GM12878 (cell line): ENCODE results near the gene ADAMTS1.

Source experiments
- CHD4 ChIP-seq: fragments of 200-600 bp; sonication (generic); IDR thresholded peaks from 2 replicates; pipeline ENCODE4 v1.6.1; 2016; ENCODE audit warnings: mild to moderate bottlenecking
- CTCF ChIP-seq, 3 experiments: IDR thresholded peaks in 2 of 3; conservative IDR thresholded peaks in 1 of 3; 2 replicates each; pipeline ENCODE4 v1.5.1; 2011; ENCODE audit warnings: low read depth in 3 of 3, low read length in 3 of 3, mild to moderate bottlenecking in 3 of 3, control low read depth in 2 of 3, moderate library complexity in 2 of 3, inconsistent platforms in 1 of 3, mixed read lengths in 1 of 3; ENCODE audit not compliant: control insufficient read depth in 2 of 3, insufficient read depth in 1 of 3; ENCODE audit errors: extremely low read depth in 1 of 3
- HCFC1 ChIP-seq: fragments of 150-350 bp; IDR thresholded peaks from 2 replicates; pipeline ENCODE4 v1.6.1; 2014; ENCODE audit warnings: low read length
- IKZF2 ChIP-seq, 2 experiments: fragments of 450-650 bp; IDR thresholded peaks; 2 replicates each; pipeline ENCODE4 v1.6.1; 2017; ENCODE audit warnings: mild to moderate bottlenecking in 2 of 2, moderate library complexity in 2 of 2
- PKNOX1 ChIP-seq: fragments of 450-650 bp; IDR thresholded peaks from 2 replicates; pipeline ENCODE4 v1.6.1; 2016; ENCODE audit warnings: mild to moderate bottlenecking
- POLR2A ChIP-seq: IDR thresholded peaks from 2 replicates; pipeline ENCODE4 v1.6.1; 2011; ENCODE audit warnings: low read depth, mild to moderate bottlenecking, low read length
- POLR2AphosphoS5 ChIP-seq: IDR thresholded peaks from 2 replicates; pipeline ENCODE4 v1.6.1; 2011; ENCODE audit warnings: mild to moderate bottlenecking, low read length, inconsistent platforms
- SIN3A ChIP-seq: IDR thresholded peaks from 2 replicates; pipeline ENCODE4 v1.6.1; 2012; ENCODE audit warnings: low read depth, low read length, improper control_type of control experiment

- TF ChIP-seq CTCF (IDR thresholded peaks at IDR 0.05 in 2 of 3, conservative IDR thresholded peaks at IDR 0.05 in 1 of 3; ENCODE audit: control insufficient read depth in 2 of 3, extremely low read depth in 1 of 3, insufficient read depth in 1 of 3, low read depth in 3 of 3, low read length in 3 of 3) (no peak), POLR2A (no peak), SIN3A (no peak), POLR2AphosphoS5 (no peak), CHD4 (no peak), IKZF2 (IDR thresholded peaks at IDR 0.05) (no peak), HCFC1 (no peak), PKNOX1 (no peak)
These were observed 31.7 kb downstream of the ADAMTS1 start for GRCh38 chr21:26813426-26813998.
